PC-9 (cell line): ENCODE data around the gene SLC25A11. TPM values are rescaled to one million over a fixed set of nuclear protein-coding genes. Genes with fewer than 3 reads are reported as not detected.

Source experiments
- BruUV-seq: library from RNA; stranded (reverse); fragments of 400-500 nt; replicated peaks from 2 replicates; lab custom pipeline; 2021; lab: Mats Ljungman, UMichigan
- CTCF ChIA-PET: fragments of 300-600 bp; sonication (Branson Sonifier 250); formaldehyde crosslinking; loops from one replicate; lab custom pipeline; 2022; ENCODE audit warnings: antibody characterized with exemption; lab: Charles Lee
- POLR2A ChIA-PET: fragments of 300-600 bp; sonication (Branson Sonifier 250); formaldehyde crosslinking; loops from one replicate; lab custom pipeline; 2022; ENCODE audit warnings: antibody characterized with exemption; ENCODE audit not compliant: unreplicated experiment; lab: Charles Lee
- DNase-seq, 2 experiments: peaks; one replicate each; pipeline versions ENCODE4 v3.0.0 to v3.0.0-alpha.2; 2015 to 2022; ENCODE audit warnings: mixed read lengths in 1 of 2
- H2AFZ ChIP-seq: fragments of 200-600 bp; sonication (generic); 2 replicates; pipeline ENCODE4 v1.8.1; 2017; ENCODE audit warnings: antibody characterized with exemption
- H3F3A ChIP-seq: fragments of 200-600 bp; sonication (generic); 2 replicates; pipeline ENCODE4 v1.8.1; 2017; ENCODE audit warnings: antibody characterized with exemption, mild to moderate bottlenecking, low read depth; ENCODE audit not compliant: insufficient read depth
- H3K27ac ChIP-seq: fragments of 200-600 bp; sonication (generic); 2 replicates; pipeline ENCODE4 v1.6.1; 2016; ENCODE audit warnings: mixed run types
- H3K27me3 ChIP-seq: fragments of 200-600 bp; sonication (generic); 2 replicates; pipeline ENCODE4 v1.6.1; 2016; ENCODE audit warnings: low read depth, mixed run types; ENCODE audit not compliant: insufficient read depth
- H3K36me3 ChIP-seq: fragments of 200-600 bp; sonication (generic); 2 replicates; pipeline ENCODE4 v1.6.1; 2016; ENCODE audit warnings: low read depth, mixed run types
- H3K4me1 ChIP-seq: fragments of 200-600 bp; sonication (generic); replicated peaks from 2 replicates; pipeline ENCODE4 v1.6.1; 2016; ENCODE audit warnings: mixed run types; ENCODE audit not compliant: insufficient read depth
- H3K4me2 ChIP-seq: fragments of 200-600 bp; sonication (generic); 2 replicates; pipeline ENCODE4 v1.6.1; 2017; ENCODE audit warnings: mixed run types
- H3K4me3 ChIP-seq: fragments of 200-600 bp; sonication (generic); 2 replicates; pipeline ENCODE4 v1.6.1; 2016; ENCODE audit warnings: mixed run types
- H3K79me2 ChIP-seq: fragments of 200-600 bp; sonication (generic); 2 replicates; pipeline ENCODE4 v1.6.1; 2017; ENCODE audit warnings: low read depth, mixed run types
- H3K9me2 ChIP-seq: fragments of 200-600 bp; sonication (generic); 2 replicates; pipeline ENCODE4 v1.8.1; 2017; ENCODE audit warnings: mild to moderate bottlenecking; ENCODE audit not compliant: insufficient read depth
- H3K9me3 ChIP-seq: fragments of 200-600 bp; sonication (generic); 2 replicates; pipeline ENCODE4 v1.8.1; 2016; ENCODE audit warnings: low read depth; ENCODE audit not compliant: insufficient read depth
- H4K20me1 ChIP-seq: fragments of 200-600 bp; sonication (generic); 2 replicates; pipeline ENCODE4 v1.8.1; 2017; ENCODE audit not compliant: insufficient read depth
- EZH2 ChIP-seq: fragments of 200-600 bp; sonication (generic); IDR thresholded peaks from 2 replicates; pipeline ENCODE4 v1.8.0; 2017; ENCODE audit warnings: antibody characterized with exemption, low read depth
- intact Hi-C: fragments of 100-400 bp; cut with micrococcal nuclease; formaldehyde crosslinking; loops from one replicate; pipeline ENCODE4 v1.10.0; 2022; ENCODE audit not compliant: unreplicated experiment
- total RNA-seq: library from RNA; stranded (reverse); gene quantifications from 2 replicates; pipeline ENCODE4 v1.2.3, GENCODE V29; 2021
- TF ChIP-seq, protein P1 (sequence below): fragments of 200-600 bp; sonication (generic); conservative IDR thresholded peaks from 2 replicates; pipeline ENCODE4 v1.6.1; 2017; ENCODE audit warnings: mixed run types, antibody characterized with exemption, mild to moderate bottlenecking, moderate library complexity

Gene SLC25A11
- total RNA-seq, 1 experiment from 2014 or later: 56.2 TPM

DNA sequence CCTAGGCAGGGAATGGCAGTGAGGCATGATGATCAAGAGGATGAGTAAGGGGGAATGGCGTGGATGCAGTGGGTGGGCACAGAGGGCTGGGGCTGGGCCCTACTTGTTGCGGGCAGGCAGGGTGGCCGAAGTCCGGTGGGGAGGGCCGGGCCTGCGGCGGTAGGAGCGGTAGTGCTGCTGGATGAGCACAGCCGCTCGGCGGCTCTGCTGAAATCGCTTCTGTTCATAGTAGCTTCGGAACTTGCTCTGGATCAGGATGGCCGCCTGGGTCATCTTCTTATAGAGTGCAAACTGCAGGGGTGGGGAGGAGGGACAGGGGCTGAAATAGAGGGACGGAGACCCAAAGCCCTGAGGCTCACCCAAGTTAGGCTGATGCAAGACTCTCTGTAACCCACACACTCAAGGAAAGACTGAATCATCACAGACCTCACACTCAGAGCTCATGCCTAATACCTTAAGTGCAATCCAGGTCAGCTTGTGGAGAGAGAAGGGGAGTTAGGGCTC is 29.3 kb upstream of the SLC25A11 start:
- BruUV-seq: no TSS peak
- peaks cover 50% of the 10 kb centered on the region for H3K79me2 ChIP-seq
- H3K4me1 ChIP-seq: peaks cover 25% of the 10 kb centered on the region
- intact Hi-C loops: no loop called here
- H3K4me2 ChIP-seq: peak overlapping the region; percentile 87
- no peaks in the 10 kb centered on the region for H4K20me1 ChIP-seq
- POLR2A ChIA-PET: interaction anchor here (0.6 kb wide), 4 partner anchors 18 to 501 kb away, joined by 3 to 7 read pairs (median 4); partner anchors contain the start of gene CAMTA2
- peak; percentile 47 to 86 for DNase-seq
- no peaks in the 10 kb centered on the region; the same call in 1 of the 2 replicates for H3K36me3 ChIP-seq
- no peaks in the 10 kb centered on the region for H3K27me3 ChIP-seq
- H3K9me2 ChIP-seq: no peaks in the 10 kb centered on the region
- H3K9me3 ChIP-seq: no peaks in the 10 kb centered on the region
- H3K27ac ChIP-seq: peak overlapping the region; percentile 95
- CTCF ChIA-PET: interaction anchor here (0.5 to 2.0 kb wide), 2 partner anchors 18 to 90 kb away, joined by 3 to 10 read pairs; partner anchors contain the start of gene CAMTA2
- H3F3A ChIP-seq: peaks cover 48% of the 10 kb centered on the region
- H2AFZ ChIP-seq: peak overlapping the region; percentile 66
- TF ChIP-seq, protein P1, sequence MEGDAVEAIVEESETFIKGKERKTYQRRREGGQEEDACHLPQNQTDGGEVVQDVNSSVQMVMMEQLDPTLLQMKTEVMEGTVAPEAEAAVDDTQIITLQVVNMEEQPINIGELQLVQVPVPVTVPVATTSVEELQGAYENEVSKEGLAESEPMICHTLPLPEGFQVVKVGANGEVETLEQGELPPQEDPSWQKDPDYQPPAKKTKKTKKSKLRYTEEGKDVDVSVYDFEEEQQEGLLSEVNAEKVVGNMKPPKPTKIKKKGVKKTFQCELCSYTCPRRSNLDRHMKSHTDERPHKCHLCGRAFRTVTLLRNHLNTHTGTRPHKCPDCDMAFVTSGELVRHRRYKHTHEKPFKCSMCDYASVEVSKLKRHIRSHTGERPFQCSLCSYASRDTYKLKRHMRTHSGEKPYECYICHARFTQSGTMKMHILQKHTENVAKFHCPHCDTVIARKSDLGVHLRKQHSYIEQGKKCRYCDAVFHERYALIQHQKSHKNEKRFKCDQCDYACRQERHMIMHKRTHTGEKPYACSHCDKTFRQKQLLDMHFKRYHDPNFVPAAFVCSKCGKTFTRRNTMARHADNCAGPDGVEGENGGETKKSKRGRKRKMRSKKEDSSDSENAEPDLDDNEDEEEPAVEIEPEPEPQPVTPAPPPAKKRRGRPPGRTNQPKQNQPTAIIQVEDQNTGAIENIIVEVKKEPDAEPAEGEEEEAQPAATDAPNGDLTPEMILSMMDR: no peak
- no peak for TF ChIP-seq EZH2
- H3K4me3 ChIP-seq: peak overlapping the region; percentile 72

- Histone ChIP-seq H3K4me1 (peaks cover 25% of the 10 kb centered on the region), H3K36me3 (no peaks in the 10 kb centered on the region; the same call in 1 of the 2 replicates), H3K9me3 (no peaks in the 10 kb centered on the region), H2AFZ (peak overlapping the region; percentile 66; the same call in 1 of the 2 replicates), H3K27me3 (no peaks in the 10 kb centered on the region), H3F3A (peaks cover 50% of the 10 kb centered on the region), H3K79me2 (peaks cover 50% of the 10 kb centered on the region), H3K27ac (peak overlapping the region; percentile 95), H3K4me2 (peak overlapping the region; percentile 87), H4K20me1 (no peaks in the 10 kb centered on the region), H3K4me3 (peak overlapping the region; percentile 72), H3K9me2 (no peaks in the 10 kb centered on the region)
- no peak for TF ChIP-seq EZH2
- TF ChIP-seq, protein P1: no peak
- BruUV-seq: no TSS peak
- intact Hi-C loops: no loop called here
- ChIA-PET POLR2A (interaction anchor here (0.6 to 2.2 kb wide), 2 partner anchors 21 to 250 kb away, joined by 4 to 42 read pairs; partner anchors contain the start of gene PFN1), CTCF (interaction anchor here (0.5 to 2.0 kb wide), 2 partner anchors 19 to 91 kb away, joined by 3 to 10 read pairs; partner anchors contain the start of gene CAMTA2)
- DNase-seq: peak; percentile 30 to 38
These were observed 28.7 kb upstream of the SLC25A11 start for GRCh38 chr17:4968486-4969046.
